HEK293 (cell line): ENCODE data around the gene POLN.

Experiments
- CTCF ChIA-PET: fragments of 350-600 bp; formaldehyde crosslinking; extraction: SDS; loops from one replicate; lab custom pipeline; 2021; ENCODE audit warnings: antibody characterized with exemption; lab: Yijun Ruan, JAX
- POLR2A ChIA-PET: fragments of 300-600 bp; formaldehyde crosslinking; extraction: SDS; loops from one replicate; lab custom pipeline; 2020; ENCODE audit warnings: antibody characterized with exemption, inconsistent platforms; lab: Yijun Ruan, JAX
- H3K27ac ChIP-seq: fragments of 200-500 bp; sonication (Bioruptor generic); 2 replicates; pipeline ENCODE4 v1.5.1; 2014; ENCODE audit warnings: low read depth, low read length, control low read depth, inconsistent platforms; ENCODE audit errors: extremely low read depth
- H3K36me3 ChIP-seq, 2 experiments: fragments of 200-500 bp in 1 of 2; sonication (Bioruptor generic) in 1 of 2; 1 replicate in 1 of 2; 2 replicates in 1 of 2; pipeline ENCODE4 v1.5.1; 2014 to 2017; ENCODE audit warnings: inconsistent platforms in 2 of 2, low read length in 2 of 2; ENCODE audit not compliant: control insufficient read depth in 2 of 2, insufficient read depth in 1 of 2
- H3K4me1 ChIP-seq: fragments of 200-500 bp; sonication (Bioruptor generic); 2 replicates; pipeline ENCODE4 v1.5.1; 2014; ENCODE audit warnings: mild to moderate bottlenecking, low read length, inconsistent platforms; ENCODE audit not compliant: control insufficient read depth, insufficient read depth
- H3K4me3 ChIP-seq: 2 replicates; pipeline ENCODE4 v1.5.1; 2011; ENCODE audit warnings: low read depth, mild to moderate bottlenecking, control low read depth, low read length, moderate library complexity
- H3K9me3 ChIP-seq: fragments of 200-500 bp; sonication (Bioruptor generic); 2 replicates; pipeline ENCODE4 v1.5.1; 2014; ENCODE audit warnings: low read depth, low read length, inconsistent platforms; ENCODE audit not compliant: control insufficient read depth, insufficient read depth
- EGR2 ChIP-seq: fragments of 450-650 bp; formaldehyde crosslinking; IDR thresholded peaks from 2 replicates; pipeline ENCODE4 v1.5.1; 2016; ENCODE audit warnings: low read depth, missing biosample characterization, missing genetic modification characterization
- GLI2 ChIP-seq: fragments of 450-650 bp; formaldehyde crosslinking; IDR thresholded peaks from 2 replicates; pipeline ENCODE4; 2017; ENCODE audit warnings: missing biosample characterization, missing genetic modification characterization, low read depth, borderline replicate concordance
- RBAK ChIP-seq: fragments of 450-650 bp; formaldehyde crosslinking; IDR thresholded peaks from 2 replicates; pipeline ENCODE4 v1.5.1; 2016; ENCODE audit warnings: missing biosample characterization, missing genetic modification characterization
- REPIN1 ChIP-seq: fragments of 450-650 bp; formaldehyde crosslinking; IDR thresholded peaks from 2 replicates; pipeline ENCODE4 v1.5.1; 2017; ENCODE audit warnings: missing biosample characterization, missing genetic modification characterization, low read depth
- SETDB1 ChIP-seq: IDR thresholded peaks from one replicate; pipeline ENCODE4 v1.6.1; 2017; ENCODE audit warnings: mild to moderate bottlenecking, low read length, moderate library complexity, mixed read lengths; ENCODE audit not compliant: insufficient read length
- ZNF184 ChIP-seq: fragments of 450-650 bp; IDR thresholded peaks from 2 replicates; pipeline ENCODE4 v1.5.1; 2018; ENCODE audit warnings: missing biosample characterization, mild to moderate bottlenecking, missing genetic modification characterization
- ZNF221 ChIP-seq: fragments of 450-650 bp; formaldehyde crosslinking; IDR thresholded peaks from 2 replicates; pipeline ENCODE4 v1.5.1; 2017; ENCODE audit warnings: missing biosample characterization, missing genetic modification characterization, borderline replicate concordance
- ZNF223 ChIP-seq: fragments of 450-650 bp; formaldehyde crosslinking; IDR thresholded peaks from 2 replicates; pipeline ENCODE4 v1.5.1; 2016; ENCODE audit warnings: missing biosample characterization, missing genetic modification characterization
- ZNF292 ChIP-seq: fragments of 450-650 bp; formaldehyde crosslinking; IDR thresholded peaks from 2 replicates; pipeline ENCODE4 v1.5.1; 2016; ENCODE audit warnings: low read depth, missing biosample characterization, missing genetic modification characterization, borderline replicate concordance
- ZNF391 ChIP-seq: fragments of 450-650 bp; formaldehyde crosslinking; IDR thresholded peaks from 2 replicates; pipeline ENCODE4 v1.5.1; 2016; ENCODE audit warnings: low read depth, missing biosample characterization, missing genetic modification characterization, borderline replicate concordance
- ZNF544 ChIP-seq: fragments of 450-650 bp; formaldehyde crosslinking; IDR thresholded peaks from 2 replicates; pipeline ENCODE4 v1.5.0; 2017; ENCODE audit warnings: missing biosample characterization, missing genetic modification characterization
- ZNF555 ChIP-seq: fragments of 450-650 bp; formaldehyde crosslinking; conservative IDR thresholded peaks from 2 replicates; pipeline ENCODE4 v1.5.1; 2017; ENCODE audit warnings: missing biosample characterization, mild to moderate bottlenecking, missing genetic modification characterization, inconsistent platforms
- ZNF701 ChIP-seq: fragments of 450-650 bp; formaldehyde crosslinking; IDR thresholded peaks from 2 replicates; pipeline ENCODE4 v1.5.1; 2016; ENCODE audit warnings: missing biosample characterization, missing genetic modification characterization
- ZNF76 ChIP-seq: fragments of 450-650 bp; formaldehyde crosslinking; IDR thresholded peaks from 2 replicates; pipeline ENCODE4; 2016; ENCODE audit warnings: low read depth, missing biosample characterization, missing genetic modification characterization, borderline replicate concordance
- TF ChIP-seq, protein P1 (sequence below): fragments of 450-650 bp; formaldehyde crosslinking; IDR thresholded peaks from 2 replicates; pipeline ENCODE4 v1.5.1; 2016; ENCODE audit warnings: missing biosample characterization, missing genetic modification characterization
- TF ChIP-seq, protein P2 (sequence below): fragments of 450-650 bp; formaldehyde crosslinking; IDR thresholded peaks from 2 replicates; pipeline ENCODE4 v1.5.1; 2016; ENCODE audit warnings: missing biosample characterization, missing genetic modification characterization
- TF ChIP-seq, protein P3 (sequence below): fragments of 450-650 bp; formaldehyde crosslinking; IDR thresholded peaks from 2 replicates; pipeline ENCODE4 v1.5.1; 2017; ENCODE audit warnings: missing biosample characterization, missing genetic modification characterization
- TF ChIP-seq, protein P4 (sequence below): fragments of 450-650 bp; formaldehyde crosslinking; IDR thresholded peaks from 2 replicates; pipeline ENCODE4; 2016; ENCODE audit warnings: missing biosample characterization, missing genetic modification characterization
- TF ChIP-seq, protein P5 (sequence below): fragments of 450-650 bp; formaldehyde crosslinking; IDR thresholded peaks from 2 replicates; pipeline ENCODE4 v1.5.1; 2017; ENCODE audit warnings: missing biosample characterization, missing genetic modification characterization
- TF ChIP-seq, protein P6 (sequence below): fragments of 450-650 bp; formaldehyde crosslinking; IDR thresholded peaks from 2 replicates; pipeline ENCODE4 v1.5.1; 2016; ENCODE audit warnings: missing biosample characterization, missing genetic modification characterization

The POLN gene

DNA sequence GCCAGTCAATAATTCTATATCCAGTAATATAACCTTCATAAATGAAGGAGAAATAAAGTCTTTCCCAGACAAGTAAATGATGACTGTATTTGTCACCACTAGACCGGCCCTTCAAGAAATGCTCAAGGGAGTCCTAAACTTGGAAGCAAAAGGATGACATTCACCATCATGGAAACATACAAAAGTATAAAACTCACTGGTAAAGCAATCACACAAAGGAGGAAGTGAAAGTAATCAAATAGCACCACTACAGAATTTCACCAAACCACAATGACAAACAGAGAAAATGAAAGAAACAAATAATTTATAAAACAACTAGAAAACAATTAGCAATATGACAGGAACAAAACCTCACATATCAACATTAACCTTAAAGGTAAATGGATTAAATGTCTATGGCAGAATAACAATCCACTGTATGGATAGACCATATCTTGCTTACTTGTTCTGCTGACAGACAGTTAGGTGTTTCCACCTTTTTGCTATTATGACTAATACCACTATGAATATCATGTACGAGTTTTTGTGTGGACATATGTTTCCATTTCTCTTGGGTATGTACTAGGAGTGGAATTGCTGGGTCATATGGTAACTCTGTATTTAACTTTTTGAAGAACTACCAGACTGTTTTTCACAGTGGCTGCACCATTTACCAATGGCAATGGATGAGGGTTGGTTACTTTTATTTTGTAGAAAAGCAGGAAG lies 137.9 kb downstream of the POLN start:
- TF ChIP-seq, protein P1, sequence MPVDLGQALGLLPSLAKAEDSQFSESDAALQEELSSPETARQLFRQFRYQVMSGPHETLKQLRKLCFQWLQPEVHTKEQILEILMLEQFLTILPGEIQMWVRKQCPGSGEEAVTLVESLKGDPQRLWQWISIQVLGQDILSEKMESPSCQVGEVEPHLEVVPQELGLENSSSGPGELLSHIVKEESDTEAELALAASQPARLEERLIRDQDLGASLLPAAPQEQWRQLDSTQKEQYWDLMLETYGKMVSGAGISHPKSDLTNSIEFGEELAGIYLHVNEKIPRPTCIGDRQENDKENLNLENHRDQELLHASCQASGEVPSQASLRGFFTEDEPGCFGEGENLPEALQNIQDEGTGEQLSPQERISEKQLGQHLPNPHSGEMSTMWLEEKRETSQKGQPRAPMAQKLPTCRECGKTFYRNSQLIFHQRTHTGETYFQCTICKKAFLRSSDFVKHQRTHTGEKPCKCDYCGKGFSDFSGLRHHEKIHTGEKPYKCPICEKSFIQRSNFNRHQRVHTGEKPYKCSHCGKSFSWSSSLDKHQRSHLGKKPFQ (tag by site-specific recombination), result no peak
- no peak for TF ChIP-seq GLI2 (tag by site-specific recombination)
- no peak for TF ChIP-seq ZNF221 (tag by site-specific recombination)
- no peak for TF ChIP-seq ZNF292
- TF ChIP-seq SETDB1, result peak; percentile 87
- no peak for TF ChIP-seq ZNF555 (tag by site-specific recombination)
- TF ChIP-seq ZNF184, result no peak
- no peak for TF ChIP-seq RBAK (tag by site-specific recombination)
- no peak for TF ChIP-seq ZNF223 (tag by site-specific recombination)
- POLR2A ChIA-PET, result no interaction called here
- Histone ChIP-seq H3K27ac (no peak overlapping the region), H3K4me1 (no peaks in the 10 kb centered on the region), H3K9me3 (no peaks in the 10 kb centered on the region), H3K36me3 (no peaks in the 10 kb centered on the region), H3K4me3 (no peak overlapping the region)
- CTCF ChIA-PET, result no interaction called here

DNA sequence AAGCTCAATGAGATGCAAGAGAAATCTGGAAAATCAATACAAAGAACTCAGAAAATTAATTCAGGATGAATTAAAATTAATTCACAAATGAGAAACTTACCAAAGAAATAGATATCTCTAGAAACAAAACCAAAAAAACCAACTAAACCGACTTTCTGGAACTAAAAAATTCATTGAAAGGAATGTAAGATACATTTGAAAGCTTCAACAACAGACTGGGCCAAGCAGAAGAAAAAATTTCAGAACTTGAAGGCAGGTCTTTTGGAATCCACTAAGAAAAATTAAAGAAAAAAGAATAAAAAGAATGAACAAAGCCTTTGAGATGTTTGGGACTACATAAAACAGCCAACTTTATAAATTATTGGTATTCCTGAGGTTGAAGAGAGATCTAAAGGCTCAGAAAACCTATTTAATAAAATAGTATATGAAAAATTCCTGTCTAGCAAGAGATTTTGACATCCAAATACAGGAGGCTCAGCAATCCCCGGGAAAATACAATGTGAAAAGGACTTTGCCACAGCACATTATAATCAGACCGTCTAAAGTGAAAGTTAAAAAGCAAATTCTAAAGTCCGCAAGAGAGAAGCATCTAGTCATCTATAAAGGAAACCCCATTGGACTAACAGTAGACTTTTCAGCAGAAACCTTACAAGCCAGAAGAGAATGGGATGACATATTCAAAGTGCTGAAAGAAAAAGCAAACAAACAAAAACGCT lies 138.6 kb downstream of the POLN start:
- ChIA-PET POLR2A (no interaction called here), CTCF (no interaction called here)
- no peaks in the 10 kb centered on the region for H3K9me3 ChIP-seq
- H3K27ac ChIP-seq, result no peak overlapping the region
- no peaks in the 10 kb centered on the region for H3K36me3 ChIP-seq
- H3K4me1 ChIP-seq, result no peaks in the 10 kb centered on the region
- no peak overlapping the region for H3K4me3 ChIP-seq
- TF ChIP-seq RBAK (tag by site-specific recombination) (no peak), REPIN1 (tag by site-specific recombination) (no peak), ZNF391 (tag by site-specific recombination) (no peak), ZNF544 (no peak), ZNF701 (no peak), ZNF76 (tag by site-specific recombination) (no peak), EGR2 (tag by site-specific recombination) (no peak)
- TF ChIP-seq, protein P2, sequence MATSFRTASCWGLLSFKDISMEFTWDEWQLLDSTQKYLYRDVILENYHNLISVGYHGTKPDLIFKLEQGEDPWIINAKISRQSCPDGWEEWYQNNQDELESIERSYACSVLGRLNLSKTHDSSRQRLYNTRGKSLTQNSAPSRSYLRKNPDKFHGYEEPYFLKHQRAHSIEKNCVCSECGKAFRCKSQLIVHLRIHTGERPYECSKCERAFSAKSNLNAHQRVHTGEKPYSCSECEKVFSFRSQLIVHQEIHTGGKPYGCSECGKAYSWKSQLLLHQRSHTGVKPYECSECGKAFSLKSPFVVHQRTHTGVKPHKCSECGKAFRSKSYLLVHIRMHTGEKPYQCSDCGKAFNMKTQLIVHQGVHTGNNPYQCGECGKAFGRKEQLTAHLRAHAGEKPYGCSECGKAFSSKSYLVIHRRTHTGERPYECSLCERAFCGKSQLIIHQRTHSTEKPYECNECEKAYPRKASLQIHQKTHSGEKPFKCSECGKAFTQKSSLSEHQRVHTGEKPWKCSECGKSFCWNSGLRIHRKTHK (tag by site-specific recombination), result no peak
- TF ChIP-seq, protein P3, sequence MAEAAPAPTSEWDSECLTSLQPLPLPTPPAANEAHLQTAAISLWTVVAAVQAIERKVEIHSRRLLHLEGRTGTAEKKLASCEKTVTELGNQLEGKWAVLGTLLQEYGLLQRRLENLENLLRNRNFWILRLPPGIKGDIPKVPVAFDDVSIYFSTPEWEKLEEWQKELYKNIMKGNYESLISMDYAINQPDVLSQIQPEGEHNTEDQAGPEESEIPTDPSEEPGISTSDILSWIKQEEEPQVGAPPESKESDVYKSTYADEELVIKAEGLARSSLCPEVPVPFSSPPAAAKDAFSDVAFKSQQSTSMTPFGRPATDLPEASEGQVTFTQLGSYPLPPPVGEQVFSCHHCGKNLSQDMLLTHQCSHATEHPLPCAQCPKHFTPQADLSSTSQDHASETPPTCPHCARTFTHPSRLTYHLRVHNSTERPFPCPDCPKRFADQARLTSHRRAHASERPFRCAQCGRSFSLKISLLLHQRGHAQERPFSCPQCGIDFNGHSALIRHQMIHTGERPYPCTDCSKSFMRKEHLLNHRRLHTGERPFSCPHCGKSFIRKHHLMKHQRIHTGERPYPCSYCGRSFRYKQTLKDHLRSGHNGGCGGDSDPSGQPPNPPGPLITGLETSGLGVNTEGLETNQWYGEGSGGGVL, result no peak
- TF ChIP-seq, protein P4, sequence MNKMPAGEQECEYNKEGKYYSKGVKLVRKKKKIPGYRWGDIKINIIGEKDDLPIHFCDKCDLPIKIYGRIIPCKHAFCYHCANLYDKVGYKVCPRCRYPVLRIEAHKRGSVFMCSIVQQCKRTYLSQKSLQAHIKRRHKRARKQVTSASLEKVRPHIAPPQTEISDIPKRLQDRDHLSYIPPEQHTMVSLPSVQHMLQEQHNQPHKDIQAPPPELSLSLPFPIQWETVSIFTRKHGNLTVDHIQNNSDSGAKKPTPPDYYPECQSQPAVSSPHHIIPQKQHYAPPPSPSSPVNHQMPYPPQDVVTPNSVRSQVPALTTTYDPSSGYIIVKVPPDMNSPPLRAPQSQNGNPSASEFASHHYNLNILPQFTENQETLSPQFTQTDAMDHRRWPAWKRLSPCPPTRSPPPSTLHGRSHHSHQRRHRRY, result no peak
- TF ChIP-seq, protein P5, sequence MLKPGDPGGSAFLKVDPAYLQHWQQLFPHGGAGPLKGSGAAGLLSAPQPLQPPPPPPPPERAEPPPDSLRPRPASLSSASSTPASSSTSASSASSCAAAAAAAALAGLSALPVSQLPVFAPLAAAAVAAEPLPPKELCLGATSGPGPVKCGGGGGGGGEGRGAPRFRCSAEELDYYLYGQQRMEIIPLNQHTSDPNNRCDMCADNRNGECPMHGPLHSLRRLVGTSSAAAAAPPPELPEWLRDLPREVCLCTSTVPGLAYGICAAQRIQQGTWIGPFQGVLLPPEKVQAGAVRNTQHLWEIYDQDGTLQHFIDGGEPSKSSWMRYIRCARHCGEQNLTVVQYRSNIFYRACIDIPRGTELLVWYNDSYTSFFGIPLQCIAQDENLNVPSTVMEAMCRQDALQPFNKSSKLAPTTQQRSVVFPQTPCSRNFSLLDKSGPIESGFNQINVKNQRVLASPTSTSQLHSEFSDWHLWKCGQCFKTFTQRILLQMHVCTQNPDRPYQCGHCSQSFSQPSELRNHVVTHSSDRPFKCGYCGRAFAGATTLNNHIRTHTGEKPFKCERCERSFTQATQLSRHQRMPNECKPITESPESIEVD (tag by site-specific recombination), result no peak
- TF ChIP-seq, protein P6, sequence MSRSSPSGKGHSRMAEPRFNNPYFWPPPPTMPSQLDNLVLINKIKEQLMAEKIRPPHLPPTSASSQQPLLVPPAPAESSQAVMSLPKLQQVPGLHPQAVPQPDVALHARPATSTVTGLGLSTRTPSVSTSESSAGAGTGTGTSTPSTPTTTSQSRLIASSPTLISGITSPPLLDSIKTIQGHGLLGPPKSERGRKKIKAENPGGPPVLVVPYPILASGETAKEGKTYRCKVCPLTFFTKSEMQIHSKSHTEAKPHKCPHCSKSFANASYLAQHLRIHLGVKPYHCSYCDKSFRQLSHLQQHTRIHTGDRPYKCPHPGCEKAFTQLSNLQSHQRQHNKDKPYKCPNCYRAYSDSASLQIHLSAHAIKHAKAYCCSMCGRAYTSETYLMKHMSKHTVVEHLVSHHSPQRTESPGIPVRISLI (tag by site-specific recombination), result no peak
